ENCODE measurements around the gene IFNAR2. TPM values are rescaled to one million over a fixed set of nuclear protein-coding genes. Genes with fewer than 3 reads are reported as not detected.

The IFNAR2 gene
- total and polyA plus RNA-seq, 2 donors (not counting 1 experiment from before 2014, with no cell fraction given) = 5.6 to 24.3 TPM

- Histone ChIP-seq H3K4me2 (ENCODE audit: extremely low read depth, insufficient read depth, low read length) (no peak overlapping the region), H3K27ac (ENCODE audit: insufficient read depth, low read length) (no peak overlapping the region), H3K4me3 (replicated peaks in 1 of 4; ENCODE audit: control extremely low read depth in 1 of 4, insufficient read depth in 1 of 4, low read depth in 3 of 4, low read length in 4 of 4) (no peak overlapping the region), H3K36me3 (ENCODE audit: control insufficient read depth, insufficient read depth, low read length) (peaks cover 7% of the 10 kb centered on the region), H4K20me1 (ENCODE audit: control insufficient read depth, extremely low read depth, insufficient read depth, low read length) (no peaks in the 10 kb centered on the region), H3K9ac (ENCODE audit: insufficient read depth, low read length) (no peak overlapping the region), H3K79me2 (ENCODE audit: control insufficient read depth, insufficient read depth, low read length) (no peaks in the 10 kb centered on the region), H3K4me1 (ENCODE audit: control insufficient read depth, extremely low read depth, insufficient read depth, low read length) (no peaks in the 10 kb centered on the region), H3K9me3 (ENCODE audit: control insufficient read depth, insufficient read depth, low read depth, low read length) (no peaks in the 10 kb centered on the region), H2AFZ (ENCODE audit: low read length) (no peak overlapping the region), H3K27me3 (ENCODE audit: control insufficient read depth, insufficient read depth, low read length) (no peaks in the 10 kb centered on the region)
- DNase-seq (ENCODE audit: low read depth in 2 of 2) = peak in 1 of 2 donors; percentile 79
- TF ChIP-seq CTCF (conservative IDR thresholded peaks at IDR 0.05 in 1 of 2, IDR thresholded peaks at IDR 0.05 in 1 of 2; ENCODE audit: low read depth in 1 of 2, low read length in 2 of 2) = no peak
- no peak for TF ChIP-seq EZH2 (IDR thresholded peaks at IDR 0.05; ENCODE audit: low read length, missing control alignments)
Observed at GRCh38 chr21:33244082-33244778, 14.5 kb downstream of the IFNAR2 start.

GRCh38 chr21:33244779-33245105, 15.0 kb downstream of the IFNAR2 start:
- TF ChIP-seq CTCF (conservative IDR thresholded peaks at IDR 0.05 in 1 of 2, IDR thresholded peaks at IDR 0.05 in 1 of 2; ENCODE audit: low read depth in 1 of 2, low read length in 2 of 2) = no peak
- TF ChIP-seq EZH2 (IDR thresholded peaks at IDR 0.05; ENCODE audit: low read length, missing control alignments) = no peak
- Histone ChIP-seq H3K4me3 (replicated peaks in 1 of 4; ENCODE audit: control extremely low read depth in 1 of 4, insufficient read depth in 1 of 4, low read depth in 3 of 4, low read length in 4 of 4) (no peak overlapping the region), H3K9ac (ENCODE audit: insufficient read depth, low read length) (no peak overlapping the region), H3K4me2 (ENCODE audit: extremely low read depth, insufficient read depth, low read length) (no peak overlapping the region), H3K27ac (ENCODE audit: insufficient read depth, low read length) (no peak overlapping the region), H3K79me2 (ENCODE audit: control insufficient read depth, insufficient read depth, low read length) (no peaks in the 10 kb centered on the region), H2AFZ (ENCODE audit: low read length) (no peak overlapping the region), H3K9me3 (ENCODE audit: control insufficient read depth, insufficient read depth, low read depth, low read length) (no peaks in the 10 kb centered on the region), H3K36me3 (ENCODE audit: control insufficient read depth, insufficient read depth, low read length) (peaks cover 7% of the 10 kb centered on the region), H4K20me1 (ENCODE audit: control insufficient read depth, extremely low read depth, insufficient read depth, low read length) (no peaks in the 10 kb centered on the region), H3K27me3 (ENCODE audit: control insufficient read depth, insufficient read depth, low read length) (no peaks in the 10 kb centered on the region), H3K4me1 (ENCODE audit: control insufficient read depth, extremely low read depth, insufficient read depth, low read length) (no peaks in the 10 kb centered on the region)
- no peak for DNase-seq (ENCODE audit: low read depth in 2 of 2)

- Histone ChIP-seq H3K4me2 (ENCODE audit: extremely low read depth, insufficient read depth, low read length) (no peak overlapping the region), H3K4me3 (replicated peaks in 1 of 4; ENCODE audit: control extremely low read depth in 1 of 4, insufficient read depth in 1 of 4, low read depth in 3 of 4, low read length in 4 of 4) (no peak overlapping the region), H4K20me1 (ENCODE audit: control insufficient read depth, extremely low read depth, insufficient read depth, low read length) (no peaks in the 10 kb centered on the region), H3K9me3 (ENCODE audit: control insufficient read depth, insufficient read depth, low read depth, low read length) (no peaks in the 10 kb centered on the region), H3K27me3 (ENCODE audit: control insufficient read depth, insufficient read depth, low read length) (no peaks in the 10 kb centered on the region), H3K9ac (ENCODE audit: insufficient read depth, low read length) (no peak overlapping the region), H3K27ac (ENCODE audit: insufficient read depth, low read length) (no peak overlapping the region), H3K79me2 (ENCODE audit: control insufficient read depth, insufficient read depth, low read length) (no peaks in the 10 kb centered on the region), H2AFZ (ENCODE audit: low read length) (no peak overlapping the region), H3K4me1 (ENCODE audit: control insufficient read depth, extremely low read depth, insufficient read depth, low read length) (no peaks in the 10 kb centered on the region), H3K36me3 (ENCODE audit: control insufficient read depth, insufficient read depth, low read length) (peaks cover 7% of the 10 kb centered on the region)
- DNase-seq (ENCODE audit: low read depth in 2 of 2) = no peak
- no peak for TF ChIP-seq EZH2 (IDR thresholded peaks at IDR 0.05; ENCODE audit: low read length, missing control alignments)
- no peak for TF ChIP-seq CTCF (conservative IDR thresholded peaks at IDR 0.05 in 1 of 2, IDR thresholded peaks at IDR 0.05 in 1 of 2; ENCODE audit: low read depth in 1 of 2, low read length in 2 of 2)
Observed at GRCh38 chr21:33245289-33245918, 15.7 kb downstream of the IFNAR2 start.

Data from fibroblast of lung (primary cell).